Adrenal gland (tissue), 5 donors: ENCODE results near the gene DLG4.

Source experiments
- CTCF ChIP-seq, 6 experiments: fragments of 450-650 bp in 4 of 6; fragments of 200-600 bp in 2 of 6; sonication (generic) in 1 of 6; IDR thresholded peaks; 1 replicate in 5 of 6; 2 replicates in 1 of 6; pipeline versions ENCODE4 v1.5.1 to v1.8.0; 2016 to 2021; ENCODE audit warnings: antibody characterized with exemption in 6 of 6, mild to moderate bottlenecking in 2 of 6, moderate library complexity in 1 of 6
- POLR2A ChIP-seq, 2 donors: fragments of 450-650 bp; IDR thresholded peaks; one replicate each; pipeline ENCODE4 v1.6.1; 2017; ENCODE audit warnings: antibody characterized with exemption in 2 of 2, mild to moderate bottlenecking in 2 of 2, moderate library complexity in 1 of 2
- donor health status: DM: no; HTN: no; CAD: no.

- TF ChIP-seq CTCF (IDR thresholded peaks at IDR 0.05) (no peak), POLR2A (IDR thresholded peaks at IDR 0.05) (no peak)
Measured at GRCh38 chr17:7249830-7250229, 30.2 kb upstream of the DLG4 start.
